ENCODE results near the gene DENND5B.
"Not testable (repeated sequence)": the region's sequence is repeated elsewhere in the genome, so short reads cannot be mapped to it uniquely, and the experiment has no call there.

The DENND5B gene

GRCh38 chr12:31589904-31590641, 863 bp downstream of the DENND5B start:
- DNase-seq, result peak; percentile 14

GRCh38 chr12:31589598-31589903, 1.4 kb downstream of the DENND5B start:
- DNase-seq, result peak; percentile 35

GRCh38 chr12:31588976-31589375, 2.0 kb downstream of the DENND5B start:
- no peak for DNase-seq

- DNase-seq, result no peak
Observed at GRCh38 chr12:31586728-31587127, 4.2 kb downstream of the DENND5B start.

GRCh38 chr12:31585895-31586294, 5.0 kb downstream of the DENND5B start:
- DNase-seq, result no peak

GRCh38 chr12:31585271-31585670, 5.7 kb downstream of the DENND5B start:
- DNase-seq, result no peak

- DNase-seq, result no peak
Observed at GRCh38 chr12:31584782-31585181, 6.2 kb downstream of the DENND5B start.

GRCh38 chr12:31583878-31584277, 7.1 kb downstream of the DENND5B start:
- no peak for DNase-seq

GRCh38 chr12:31582155-31582554, 8.8 kb downstream of the DENND5B start:
- DNase-seq, result no peak

- no peak for DNase-seq
Observed at GRCh38 chr12:31578632-31579031, 12.3 kb downstream of the DENND5B start.

GRCh38 chr12:31574803-31575575, 15.9 kb downstream of the DENND5B start:
- no peak for DNase-seq

GRCh38 chr12:31574367-31574766, 16.6 kb downstream of the DENND5B start:
- not testable (repeated sequence) for DNase-seq

- DNase-seq, result no peak
Observed at GRCh38 chr12:31572900-31573600, 17.9 kb downstream of the DENND5B start.

GRCh38 chr12:31570880-31571279, 20.1 kb downstream of the DENND5B start:
- DNase-seq, result no peak

GRCh38 chr12:31569517-31569916, 21.4 kb downstream of the DENND5B start:
- not testable (repeated sequence) for DNase-seq

GRCh38 chr12:31568498-31568897, 22.4 kb downstream of the DENND5B start:
- no peak for DNase-seq

- no peak for DNase-seq
Observed at GRCh38 chr12:31567029-31567428, 23.9 kb downstream of the DENND5B start.

GRCh38 chr12:31566547-31566946, 24.4 kb downstream of the DENND5B start:
- no peak for DNase-seq

- no peak for DNase-seq
Observed at GRCh38 chr12:31562594-31563328, 28.2 kb downstream of the DENND5B start.

GRCh38 chr12:31560516-31560915, 30.4 kb downstream of the DENND5B start:
- DNase-seq, result no peak

GRCh38 chr12:31558521-31558920, 32.4 kb downstream of the DENND5B start:
- DNase-seq, result no peak

- DNase-seq, result no peak
Observed at GRCh38 chr12:31557707-31558106, 33.2 kb downstream of the DENND5B start.

GRCh38 chr12:31555466-31555865, 35.5 kb downstream of the DENND5B start:
- not testable (repeated sequence) for DNase-seq

Data from activated CD8-positive, alpha-beta memory T cell treated with anti-CD3 and anti-CD28 coated beads, Interleukin-2, amount 50 U/mL, for 4 hours (primary cell).